Activated CD8-positive, alpha-beta memory T cell treated with anti-CD3 and anti-CD28 coated beads, Interleukin-2, amount 50 U/mL, for 4 hours (primary cell): ENCODE measurements around the gene HSPA8.
"Not testable (repeated sequence)": the region's sequence is repeated elsewhere in the genome, so short reads cannot be mapped to it uniquely, and the experiment has no call there.

ENCODE experiments used
- DNase-seq: peaks from one replicate; pipeline ENCODE4 v3.0.0-alpha.2; 2020

HSPA8 gene

DNA sequence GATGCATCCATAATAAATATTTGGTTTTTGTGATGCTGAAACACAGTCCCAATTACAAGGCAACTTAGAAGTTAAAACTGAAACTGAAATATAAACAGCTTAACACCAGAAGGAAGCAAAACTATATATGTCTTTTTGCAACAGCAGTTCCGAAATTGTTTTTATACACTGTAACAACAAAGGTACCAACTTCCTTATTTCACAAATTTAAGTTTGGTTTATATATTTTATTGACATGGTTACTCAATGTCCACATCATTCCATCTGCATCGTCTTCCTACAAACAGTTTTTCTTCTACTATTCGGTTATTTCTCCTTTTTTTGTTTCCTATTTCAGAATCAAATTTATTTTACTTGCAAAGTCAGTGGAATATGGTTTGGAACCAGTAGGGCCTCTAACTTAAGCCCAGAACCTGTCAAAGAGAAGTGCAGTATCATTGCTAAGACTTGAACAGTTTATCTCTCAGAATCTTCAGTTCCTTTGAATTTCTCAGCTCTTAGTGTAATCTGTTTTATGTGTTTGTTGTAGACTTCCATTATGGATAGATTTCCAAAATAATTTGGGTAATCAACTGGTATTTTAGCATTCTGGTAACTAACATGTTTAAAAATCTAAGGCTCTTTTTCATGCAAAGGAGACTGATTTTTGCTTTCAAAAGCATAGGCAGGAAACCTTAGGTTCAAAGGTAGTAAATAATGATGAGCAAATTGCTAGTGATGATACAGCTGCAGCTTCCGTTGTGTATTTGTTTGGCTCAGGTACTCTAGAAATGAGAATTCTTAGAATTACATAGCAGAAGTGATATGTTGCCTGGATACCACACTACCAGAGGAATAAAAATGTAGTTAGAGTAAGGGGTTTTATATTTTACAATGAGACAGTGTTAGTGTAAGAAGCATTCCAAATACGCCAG, 8.2 kb upstream of the HSPA8 start:
- no peak for DNase-seq

DNA sequence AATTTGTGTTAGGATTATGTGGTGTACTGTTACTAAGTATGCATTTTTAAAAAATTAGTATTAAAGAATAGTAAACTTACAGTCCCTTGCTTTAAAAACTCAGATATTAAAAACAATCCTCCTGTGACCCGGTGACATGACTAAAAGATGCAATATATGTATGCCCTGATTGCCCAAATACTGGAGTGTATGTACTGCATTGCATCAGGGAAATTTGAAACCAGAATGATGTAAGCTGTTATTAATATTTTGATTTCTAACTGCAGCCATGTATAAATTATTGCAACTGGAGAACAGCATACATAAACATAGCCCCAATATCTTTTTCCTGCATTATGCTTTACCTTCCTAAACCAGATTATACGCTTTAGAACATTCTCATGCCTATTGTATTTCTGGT, 3.7 kb upstream of the HSPA8 start:
- no peak for DNase-seq

DNA sequence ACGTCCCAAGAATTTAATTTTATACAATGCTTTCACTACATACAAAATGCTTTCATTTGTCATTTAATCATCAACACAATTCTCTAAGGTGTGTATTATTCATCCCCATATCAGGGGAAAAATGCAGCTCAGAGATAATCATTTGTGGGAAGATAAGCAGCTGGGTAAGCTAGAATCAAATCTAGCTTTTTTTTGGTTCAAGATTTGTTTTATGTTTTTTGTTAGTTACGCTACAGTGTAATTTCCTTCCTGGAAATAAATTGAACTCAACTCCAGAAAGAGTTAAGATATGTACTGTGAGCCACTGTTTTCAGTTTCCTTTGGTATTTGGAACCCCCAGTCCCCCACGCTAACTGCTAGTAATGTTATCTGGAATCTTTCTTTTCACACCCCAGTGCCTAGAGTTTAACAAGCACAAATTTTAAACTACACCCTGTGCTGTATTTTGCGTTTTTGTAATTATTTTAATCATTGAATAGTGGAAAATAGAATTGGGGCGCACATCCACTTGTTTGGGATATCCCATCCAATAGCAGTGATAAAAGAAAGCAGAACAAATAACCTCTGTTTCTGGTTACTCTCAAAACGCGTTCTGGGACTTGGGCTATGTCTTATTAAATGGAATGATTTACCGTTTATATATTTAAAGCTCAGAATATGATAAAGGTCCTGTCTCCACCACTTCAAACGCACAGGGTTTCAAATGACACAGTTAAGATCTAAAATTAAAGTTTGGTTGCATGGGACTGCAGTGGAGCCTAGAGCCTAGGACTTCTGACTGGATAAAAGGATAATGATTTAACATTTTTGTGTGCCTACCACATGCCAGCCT, 2.1 kb upstream of the HSPA8 start:
- DNase-seq = no peak

DNA sequence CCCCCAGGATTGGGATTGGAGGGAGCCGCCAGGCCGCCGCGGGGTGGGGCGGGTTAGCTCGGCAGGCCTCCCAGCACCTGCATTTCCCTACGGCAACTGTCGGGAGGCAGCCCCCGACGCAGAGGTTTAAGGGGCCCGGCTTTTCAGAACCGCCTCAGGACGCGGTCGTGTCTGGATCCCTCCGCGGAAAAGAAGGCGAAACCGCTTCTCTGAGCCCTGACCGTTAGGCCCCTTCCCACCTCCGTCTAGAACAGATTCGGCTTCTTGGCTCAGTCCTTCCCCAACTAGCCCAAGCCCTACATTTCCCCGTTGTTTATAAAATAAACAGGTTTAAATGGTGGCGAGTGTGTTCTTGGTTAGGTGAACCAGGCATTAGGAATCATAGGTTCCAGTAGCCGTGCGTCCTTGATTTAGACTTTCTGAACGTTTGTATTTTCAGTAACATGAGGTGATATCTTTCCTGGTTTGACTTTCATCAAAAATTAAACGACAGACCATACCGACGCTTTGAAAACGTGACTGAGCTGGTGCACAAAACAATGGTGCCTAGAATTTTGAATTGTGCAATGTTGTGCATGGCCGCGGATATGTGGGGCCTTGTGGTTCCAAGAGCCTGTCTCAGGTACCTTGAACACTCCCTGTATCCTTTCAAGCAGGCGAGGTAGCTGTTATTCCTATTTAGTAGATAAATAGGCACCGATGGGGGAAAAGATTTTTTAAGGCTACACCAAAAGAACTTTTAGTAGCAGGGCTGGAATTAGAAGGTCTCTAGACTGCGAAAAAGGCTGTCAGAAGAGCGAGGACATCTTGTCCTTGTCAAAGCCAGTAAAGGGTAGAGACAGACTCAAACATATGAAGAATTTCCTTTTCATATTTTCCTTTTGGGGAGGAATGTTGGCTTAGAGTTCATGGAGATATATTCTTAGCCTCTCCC, 1.2 kb upstream of the HSPA8 start:
- peak; percentile 29 for DNase-seq

DNA sequence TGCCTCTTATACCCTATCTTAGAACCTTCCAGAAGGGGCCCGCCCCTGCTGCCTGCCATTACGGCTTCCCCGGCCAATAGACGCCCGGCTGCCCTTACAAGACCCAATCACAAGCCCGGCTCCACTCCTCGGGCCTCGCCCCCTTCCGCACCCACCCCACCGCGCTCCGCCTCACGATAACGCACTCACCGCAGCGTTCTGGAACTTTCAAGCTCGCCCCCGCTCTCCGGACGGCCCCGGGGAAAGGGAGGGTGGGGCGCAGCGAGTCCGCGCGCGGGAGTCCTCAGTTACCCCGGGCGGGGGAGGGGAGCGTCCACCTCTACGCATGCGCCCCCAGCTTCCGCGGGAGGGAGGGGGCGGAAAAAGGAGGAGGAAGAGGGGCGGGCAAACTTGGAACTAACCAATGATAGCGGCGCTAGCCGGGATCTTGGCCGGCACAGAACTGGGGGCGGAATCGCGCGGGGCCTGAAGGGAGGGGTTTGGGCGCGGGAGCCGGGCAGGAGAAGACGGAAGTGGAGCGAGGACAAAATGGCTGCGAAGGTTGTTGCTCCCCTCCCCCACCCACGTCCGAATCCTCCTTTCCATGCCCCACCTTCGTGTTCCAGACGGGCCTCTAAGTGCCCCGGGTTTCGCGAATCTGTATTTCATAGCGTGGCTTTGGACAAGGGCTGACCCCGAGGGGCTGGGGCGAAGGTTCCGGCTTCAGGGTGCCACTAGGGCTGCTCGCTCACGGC, 389 bp upstream of the HSPA8 start:
- peak; percentile 99 for DNase-seq

DNA sequence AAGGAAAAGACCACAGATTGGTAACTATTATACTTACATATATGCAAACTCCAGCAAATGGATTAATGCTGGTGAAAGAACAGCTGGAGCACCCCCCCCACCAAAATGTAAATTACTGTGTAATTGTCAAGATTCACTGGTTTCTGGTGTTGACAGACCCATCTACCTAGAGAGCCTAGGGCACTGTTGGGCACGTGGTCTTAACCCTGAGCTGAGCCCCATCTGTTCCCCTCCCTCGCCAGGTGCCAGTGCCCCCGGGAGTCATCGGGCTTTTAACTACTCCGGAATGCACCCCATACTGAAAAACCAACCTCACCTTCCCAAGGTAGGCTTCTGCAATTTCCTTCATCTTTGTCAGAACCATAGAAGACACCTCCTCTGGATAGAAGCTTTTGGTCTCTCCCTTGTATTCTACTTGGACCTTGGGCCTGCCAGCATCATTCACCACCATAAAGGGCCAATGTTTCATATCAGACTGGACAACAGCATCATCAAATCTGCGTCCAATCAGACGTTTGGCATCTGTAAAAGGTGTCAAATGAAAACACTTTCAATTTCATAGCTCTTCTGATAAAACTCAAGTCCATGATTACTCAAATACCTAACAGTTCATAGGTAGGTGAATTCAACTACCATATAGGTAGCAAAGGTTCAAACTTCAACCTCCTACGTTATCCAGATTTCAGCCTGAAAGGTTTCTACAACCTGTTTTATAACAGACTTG, 1.5 kb downstream of the HSPA8 start:
- no peak for DNase-seq

DNA sequence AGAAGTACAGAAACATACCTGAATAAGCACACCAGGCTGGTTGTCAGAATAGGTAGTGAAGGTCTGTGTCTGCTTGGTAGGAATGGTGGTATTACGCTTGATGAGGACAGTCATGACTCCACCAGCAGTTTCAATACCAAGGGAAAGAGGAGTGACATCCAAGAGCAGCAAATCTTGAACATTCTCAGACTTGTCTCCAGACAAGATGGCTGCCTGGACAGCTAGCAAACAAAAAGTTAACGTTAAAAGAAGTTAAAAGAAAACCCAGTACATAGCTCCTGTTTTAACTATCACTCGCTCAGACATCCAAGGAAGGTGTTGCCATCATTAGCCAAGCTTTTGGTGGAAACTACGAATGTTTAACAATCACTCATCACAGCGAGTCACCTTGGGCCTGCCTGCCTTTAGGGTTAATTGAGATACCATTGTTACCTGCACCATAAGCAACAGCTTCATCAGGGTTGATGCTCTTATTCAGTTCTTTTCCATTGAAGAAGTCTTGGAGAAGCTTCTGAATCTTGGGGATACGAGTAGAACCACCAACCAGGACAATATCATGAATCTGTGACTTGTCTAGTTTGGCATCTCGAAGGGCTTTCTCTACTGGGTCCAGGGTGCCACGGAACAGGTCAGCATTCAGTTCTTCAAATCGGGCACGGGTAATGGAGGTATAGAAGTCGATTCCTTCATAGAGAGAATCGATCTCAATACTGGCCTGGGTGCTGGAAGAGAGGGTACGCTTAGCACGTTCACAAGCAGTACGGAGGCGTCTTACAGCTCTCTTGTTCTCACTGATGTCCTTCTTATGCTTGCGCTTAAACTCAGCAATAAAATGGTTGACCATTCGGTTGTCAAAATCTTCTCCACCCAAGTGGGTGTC, 2.7 kb downstream of the HSPA8 start:
- not testable (repeated sequence) for DNase-seq

DNA sequence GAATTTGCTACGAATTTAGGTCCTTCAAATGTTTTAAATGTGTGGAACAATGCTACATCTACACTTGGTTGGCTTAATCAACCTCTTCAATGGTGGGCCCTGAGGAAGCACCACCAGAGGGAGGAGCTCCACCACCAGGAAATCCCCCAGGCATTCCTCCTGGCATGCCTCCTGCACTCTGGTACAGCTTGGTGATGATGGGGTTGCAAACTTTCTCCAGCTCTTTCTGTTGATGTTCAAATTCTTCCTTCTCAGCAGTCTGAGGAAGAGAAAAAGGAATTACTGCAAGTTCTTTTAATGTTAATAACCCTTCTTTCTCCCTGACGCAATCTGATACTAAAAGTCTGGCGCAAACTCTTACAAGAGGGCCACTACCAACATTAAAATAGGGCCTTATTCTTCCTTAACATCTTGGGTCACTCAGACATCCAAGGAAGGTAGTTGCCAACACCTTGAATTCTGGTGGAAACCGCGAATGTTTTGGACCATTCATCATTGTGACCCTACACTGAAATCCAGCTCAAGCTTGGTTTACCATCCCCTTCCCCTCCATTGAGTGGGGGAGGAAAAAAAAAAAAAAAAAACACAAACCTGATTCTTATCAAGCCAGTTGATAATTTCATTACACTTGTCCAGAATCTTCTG, 4.2 kb downstream of the HSPA8 start:
- DNase-seq = no peak

DNA sequence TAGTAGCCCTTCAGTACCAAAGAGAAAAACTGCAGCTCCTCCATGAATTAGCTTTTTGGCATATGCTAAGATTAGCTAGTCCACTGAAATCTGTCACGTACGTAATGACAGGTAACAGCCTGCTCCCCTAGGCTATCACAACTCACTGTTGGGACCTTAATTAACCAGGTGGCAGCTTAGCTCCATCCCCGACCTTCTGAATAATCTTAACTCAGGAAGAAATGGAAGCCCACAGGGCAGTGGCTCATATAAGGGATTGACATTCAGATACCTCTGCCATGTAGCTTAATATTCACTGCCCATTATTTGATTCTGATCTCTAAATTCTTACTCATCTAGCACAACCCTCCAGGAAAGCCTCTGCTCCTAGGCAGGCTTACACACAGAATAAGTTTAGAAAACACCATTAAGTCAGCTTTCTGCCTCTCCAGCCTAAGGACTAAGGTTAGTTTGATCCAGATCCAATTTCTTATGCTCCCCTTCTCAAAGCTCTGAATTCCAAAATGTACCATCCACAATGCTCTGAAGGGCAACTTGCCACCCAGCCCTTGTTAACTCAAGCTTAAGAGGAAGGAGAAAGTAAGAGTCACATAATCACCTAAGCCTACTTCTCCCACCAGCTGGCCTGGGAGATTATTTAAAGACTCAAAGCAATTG, 5.0 kb downstream of the HSPA8 start:
- DNase-seq = no peak

DNA sequence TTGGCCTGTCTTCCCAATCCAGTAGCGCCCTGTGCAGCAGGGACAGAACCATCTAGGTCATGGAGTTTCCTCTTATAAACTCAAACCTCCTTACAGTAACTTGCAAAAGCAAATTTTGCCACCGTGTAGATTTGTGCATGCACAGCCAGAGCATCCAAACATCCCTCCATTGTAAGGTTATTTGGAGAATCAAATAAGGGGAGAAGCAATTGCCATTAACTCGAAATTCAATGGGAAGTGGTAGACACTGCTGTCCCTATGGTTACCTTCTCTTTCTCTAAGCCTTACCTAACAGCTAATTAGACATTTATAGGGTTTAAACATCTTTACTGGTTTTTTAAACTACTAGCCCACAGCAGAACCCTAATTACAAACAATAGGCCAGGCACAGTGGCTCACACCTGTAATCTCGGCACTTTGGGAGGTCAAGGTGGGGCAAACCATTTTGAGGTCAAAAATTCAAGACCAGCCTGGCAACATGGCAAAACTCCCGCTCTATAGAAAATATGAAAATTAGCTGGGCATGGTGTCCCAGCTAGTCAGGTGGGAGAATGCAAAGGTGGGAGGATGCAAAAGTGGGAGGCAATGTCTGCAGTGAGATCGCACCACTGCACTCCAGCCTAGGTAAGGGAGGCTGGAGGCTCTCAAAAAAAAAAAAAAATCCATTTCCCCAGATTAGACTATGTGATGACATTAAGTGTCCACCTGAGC, 6.6 kb downstream of the HSPA8 start:
- no peak for DNase-seq

DNA sequence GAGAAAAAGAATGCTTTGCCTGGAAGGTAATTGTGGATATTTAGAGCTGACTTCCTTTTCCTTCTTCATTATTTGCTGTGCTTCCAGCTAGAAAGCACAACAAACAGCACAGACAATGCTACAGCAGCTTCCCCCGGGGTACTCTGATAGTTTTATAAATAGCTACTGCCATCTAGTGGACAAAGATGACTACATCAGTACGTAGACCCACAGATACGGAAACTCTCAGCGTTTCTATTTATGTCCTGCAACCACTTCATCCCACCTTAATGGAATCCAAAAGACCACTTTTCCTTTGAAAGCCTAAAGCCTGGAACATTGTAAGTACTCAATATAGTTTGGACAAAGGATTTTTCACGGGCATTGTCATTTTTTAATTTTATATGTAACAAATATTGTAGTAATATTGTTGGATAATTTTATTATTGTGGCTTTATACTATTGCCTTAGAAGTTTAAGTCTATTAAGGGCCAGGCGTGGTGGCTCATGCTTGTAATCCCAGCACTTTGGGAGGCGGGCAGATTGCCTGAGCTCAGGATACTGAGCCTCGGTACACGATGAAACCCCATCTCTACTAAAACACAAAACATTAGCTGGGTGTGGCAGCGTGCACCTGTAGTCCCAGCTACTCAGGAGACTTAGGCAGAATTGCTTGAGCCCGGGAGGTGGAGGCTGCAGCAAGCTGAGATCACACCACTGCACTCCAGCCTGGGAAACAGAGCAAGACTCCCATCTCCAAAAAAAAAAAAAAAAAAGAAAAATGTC, 7.5 kb downstream of the HSPA8 start:
- DNase-seq = no peak

DNA sequence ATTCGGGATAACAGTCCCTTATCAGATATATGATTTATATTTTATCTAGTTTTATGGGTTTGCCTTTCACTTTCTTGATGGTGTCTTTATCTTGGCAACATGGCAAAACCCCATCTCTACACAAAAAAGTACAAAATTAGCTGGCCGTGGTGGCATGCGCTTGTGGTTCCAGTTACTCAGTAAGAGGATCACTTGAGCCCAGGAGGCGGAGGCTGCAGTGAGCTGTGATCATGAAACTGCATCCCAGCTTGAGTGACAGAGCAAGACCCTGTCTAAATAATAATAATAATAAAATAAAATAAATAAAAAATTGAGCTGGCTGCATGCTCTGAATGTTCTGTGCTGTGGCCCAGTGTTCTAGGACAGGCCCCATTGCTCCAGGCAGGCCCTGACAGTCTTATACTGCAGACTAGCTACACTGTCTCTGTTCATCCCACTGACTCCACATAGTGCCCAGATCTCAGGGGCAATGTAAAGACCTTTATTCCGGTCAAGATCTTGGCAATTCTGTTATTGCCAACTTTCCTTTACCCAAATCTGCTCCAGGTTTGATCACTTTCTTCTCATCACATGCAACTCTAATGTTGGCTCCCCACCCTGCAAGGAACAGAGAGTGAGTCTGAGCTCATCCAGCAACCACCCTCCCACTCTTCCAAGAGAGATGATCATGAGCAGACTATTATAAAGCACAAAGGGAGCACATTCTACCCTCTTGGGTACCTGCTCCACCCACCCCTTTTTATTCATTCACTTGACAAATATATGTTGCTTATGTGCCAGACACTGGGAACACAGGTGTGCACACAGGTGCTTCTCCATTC, 8.8 kb downstream of the HSPA8 start:
- DNase-seq = no peak

DNA sequence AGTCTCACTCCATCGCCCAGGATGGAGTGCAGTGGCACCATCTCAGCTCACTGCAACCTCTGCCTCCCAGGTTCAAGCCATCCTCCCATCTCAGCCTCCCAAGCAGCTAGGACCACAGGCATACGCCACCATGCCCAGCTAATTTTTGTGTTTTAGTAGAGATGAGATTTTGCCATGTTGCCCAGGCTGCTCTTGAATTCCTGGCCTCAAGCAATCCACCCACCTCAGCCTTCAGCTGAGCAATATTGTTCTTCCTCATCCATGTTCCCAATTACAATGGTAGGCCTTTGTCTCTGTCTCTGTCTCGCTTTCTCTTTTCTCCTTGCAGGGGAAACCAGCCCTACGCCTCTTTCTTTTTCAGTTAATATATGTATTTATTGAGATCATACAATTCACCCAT, 10.3 kb downstream of the HSPA8 start:
- DNase-seq = no peak

DNA sequence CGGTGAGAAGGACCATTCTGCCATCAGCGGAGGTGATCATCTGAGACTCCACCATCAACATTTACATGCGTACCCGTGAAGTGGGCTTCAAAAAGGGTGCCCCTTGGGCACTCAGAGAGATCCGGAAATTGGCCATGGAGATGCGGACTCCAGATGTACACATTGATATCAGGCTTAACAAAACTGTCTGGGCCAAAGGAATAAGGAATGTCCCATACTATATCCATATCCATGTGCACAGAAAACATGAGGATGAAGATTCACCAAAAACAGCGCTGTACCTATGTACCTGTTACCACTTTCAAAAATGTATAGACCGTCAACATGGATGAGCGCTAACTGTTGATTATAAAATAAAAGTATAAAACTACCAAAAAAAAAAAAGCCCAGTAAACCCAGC, 10.8 kb downstream of the HSPA8 start:
- DNase-seq = no peak

DNA sequence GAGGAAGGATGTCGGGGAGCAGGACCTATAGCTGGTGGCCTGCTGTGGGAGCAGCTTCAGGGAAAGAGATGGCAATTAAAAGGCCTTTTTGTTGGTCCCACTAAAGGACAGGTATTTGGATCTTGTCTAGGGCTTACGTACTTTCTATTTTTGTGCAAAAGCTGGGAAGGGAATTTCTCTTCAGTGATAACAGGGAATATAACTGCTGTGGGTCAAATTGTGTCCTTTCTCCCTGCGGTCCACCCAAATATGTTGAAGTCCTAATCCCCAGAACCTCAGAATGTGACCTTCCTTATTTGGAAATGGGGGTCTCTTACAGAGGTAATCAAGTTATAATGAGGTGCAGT, 14.0 kb downstream of the HSPA8 start:
- no peak for DNase-seq

DNA sequence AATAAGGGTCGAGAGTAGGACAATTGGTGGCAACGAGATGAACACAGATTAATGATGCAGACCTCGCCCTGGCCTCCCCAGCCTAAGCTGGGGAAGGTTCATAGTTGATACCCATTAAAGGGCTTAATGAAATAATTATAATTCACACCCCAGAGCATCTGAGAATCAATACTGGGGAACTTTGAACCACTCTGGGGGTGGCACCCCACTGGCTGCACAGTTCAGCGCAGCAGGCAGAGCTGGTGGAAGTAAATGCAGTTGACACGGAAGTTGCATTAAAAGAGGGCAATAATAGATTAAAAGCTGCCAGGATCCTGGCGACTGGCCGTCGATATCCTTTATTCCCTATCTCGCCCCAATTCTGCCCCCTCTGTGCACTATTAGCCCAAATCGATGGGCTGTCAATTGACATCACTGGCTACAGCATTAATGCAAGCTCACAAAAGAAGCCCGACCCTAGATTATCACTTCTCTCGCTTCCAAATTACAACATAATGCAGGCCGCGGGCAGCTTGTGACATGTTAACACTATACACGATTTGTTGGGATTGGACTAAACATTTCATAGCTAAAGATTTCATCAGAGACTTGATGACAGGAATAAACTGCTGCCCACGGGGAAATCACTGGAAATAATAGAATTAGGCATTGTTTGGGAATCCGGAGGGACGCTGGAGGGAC, 14.5 kb downstream of the HSPA8 start:
- DNase-seq = no peak
